Middle frontal gyrus (tissue), 1 donor: ENCODE measurements around the gene LSM3.

Source experiments
- DNase-seq: peaks from one replicate; pipeline ENCODE4 v3.0.0-alpha.2; 2015; ENCODE audit warnings: low spot score; ENCODE audit errors: extremely low spot score

LSM3 gene

DNA sequence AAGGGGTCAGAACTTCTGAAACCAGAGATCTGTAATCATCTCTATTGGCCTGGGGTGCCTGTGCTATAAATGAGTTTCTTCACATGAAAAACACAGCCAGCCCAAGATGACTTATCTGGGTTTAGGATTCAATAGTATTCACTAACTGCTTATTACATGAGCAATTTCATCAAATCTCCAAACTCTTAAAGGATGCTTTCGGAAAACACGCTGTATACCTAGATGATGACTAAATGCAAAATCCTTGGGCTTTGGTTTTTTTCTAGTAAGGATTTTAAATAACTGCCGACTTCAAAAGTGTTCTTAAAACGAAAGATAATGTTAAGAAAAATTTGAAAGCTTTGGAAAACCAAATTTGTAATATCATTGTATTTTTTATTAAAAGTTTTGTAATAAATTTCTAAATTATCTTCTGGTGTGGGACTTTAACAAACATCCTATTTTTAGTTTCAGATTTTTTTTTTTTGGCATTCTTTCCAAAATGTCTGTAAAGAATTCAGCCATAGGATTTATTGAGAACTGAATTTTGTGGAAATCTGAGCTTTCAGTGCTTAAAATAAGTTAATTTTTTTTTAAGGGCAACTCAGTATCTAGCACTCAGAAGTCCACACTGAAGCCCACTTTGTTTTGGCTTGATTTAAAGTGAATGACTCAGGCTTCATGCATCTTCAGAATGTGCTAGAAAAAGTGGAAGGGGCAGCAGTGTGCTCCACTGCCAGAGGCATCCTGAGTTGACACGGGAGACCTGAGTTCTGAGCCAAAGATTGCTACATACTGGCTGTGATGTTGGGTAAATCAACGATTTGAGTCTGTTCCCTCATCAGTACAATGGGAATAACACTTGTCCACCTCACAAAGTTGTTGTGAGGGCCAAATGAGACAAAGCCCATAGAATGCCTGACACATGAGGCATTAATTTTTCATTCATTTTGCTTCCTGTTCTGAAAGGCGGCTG, 35.1 kb upstream of the LSM3 start:
- DNase-seq, result no peak

DNA sequence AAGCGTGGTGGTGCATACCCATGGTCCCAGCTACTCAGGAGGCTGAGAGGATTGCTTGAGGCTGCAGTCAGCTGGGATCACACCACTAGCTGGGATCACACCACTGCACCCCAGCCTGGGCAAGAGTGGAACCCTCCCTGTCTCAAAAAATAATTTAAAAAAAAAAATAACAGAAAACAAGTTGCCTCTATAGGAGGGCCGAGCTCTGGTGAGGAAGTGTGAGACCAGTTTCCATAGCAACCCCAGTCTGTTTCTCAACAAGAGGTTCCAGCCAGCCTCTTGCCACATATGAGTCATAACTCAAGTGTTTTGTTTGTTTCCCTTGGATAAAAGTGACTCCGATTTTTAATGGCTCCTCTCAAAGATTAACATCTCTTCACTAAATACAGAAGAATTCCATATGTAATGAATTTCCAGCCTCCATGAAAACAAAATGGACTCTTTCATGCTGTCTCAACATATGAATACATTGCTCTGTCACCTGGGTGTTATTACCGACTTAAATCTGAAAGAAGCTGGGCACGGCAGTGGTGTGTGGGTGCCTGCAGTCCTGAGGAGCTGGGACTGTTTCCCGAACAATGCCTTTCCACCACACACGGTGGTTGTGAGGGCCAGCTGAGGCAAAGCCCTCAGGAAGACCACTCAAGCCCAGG, 34.1 kb upstream of the LSM3 start:
- peak; percentile 69 for DNase-seq

DNA sequence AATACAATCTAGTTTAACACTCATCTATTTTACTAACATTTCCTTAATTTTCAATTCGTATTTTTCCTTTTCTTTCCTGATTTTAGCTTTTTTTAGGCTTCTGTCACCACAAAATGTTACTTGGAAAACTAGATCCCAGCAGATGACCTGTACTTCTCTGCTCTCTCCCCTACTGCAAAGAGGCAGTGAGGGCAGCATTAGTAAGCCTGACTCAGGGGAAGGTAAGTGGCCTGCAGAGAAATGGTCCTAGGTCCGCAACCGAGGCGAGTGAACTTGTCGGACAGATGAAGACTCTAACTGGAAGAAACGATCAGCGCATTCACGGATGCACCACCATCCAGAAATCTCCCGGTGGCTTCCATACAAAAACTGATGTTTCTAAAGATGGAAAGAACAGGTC, 33.4 kb upstream of the LSM3 start:
- DNase-seq, result no peak

DNA sequence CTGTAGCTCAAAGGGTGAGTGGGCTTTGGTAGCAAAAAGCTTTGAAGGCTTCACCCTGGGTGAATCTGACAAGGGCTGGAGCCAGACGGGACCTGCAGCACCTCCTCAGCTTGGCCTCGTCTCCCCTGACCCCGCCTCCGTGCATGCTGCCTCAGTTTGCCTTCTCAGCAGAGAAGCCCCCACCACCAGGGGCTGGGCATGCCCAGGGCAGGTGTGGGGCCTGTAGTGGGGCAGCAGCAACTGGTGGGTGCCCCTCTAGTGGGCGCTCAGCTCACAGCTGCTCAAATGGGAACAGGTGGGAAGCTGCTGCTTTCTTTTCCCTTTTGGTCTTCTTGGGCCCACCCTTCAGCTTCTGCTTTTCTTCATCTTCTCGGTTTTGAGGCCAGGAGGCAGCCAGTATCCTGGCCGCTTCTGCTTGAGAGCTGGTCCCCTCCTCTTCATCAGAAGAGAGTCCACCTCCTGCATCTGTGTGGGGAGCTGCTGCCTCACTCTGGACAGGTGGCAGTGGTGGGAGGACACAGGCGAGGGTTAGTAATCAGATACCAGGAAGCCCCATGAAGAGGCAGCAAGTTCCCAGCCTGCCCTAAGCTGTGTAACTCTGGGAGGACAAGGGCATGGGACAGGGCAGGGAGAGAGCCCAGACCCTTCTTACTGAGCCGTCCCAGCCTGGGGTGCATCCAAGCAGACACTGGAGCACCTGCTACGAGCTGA, 32.8 kb upstream of the LSM3 start:
- DNase-seq, result no peak

DNA sequence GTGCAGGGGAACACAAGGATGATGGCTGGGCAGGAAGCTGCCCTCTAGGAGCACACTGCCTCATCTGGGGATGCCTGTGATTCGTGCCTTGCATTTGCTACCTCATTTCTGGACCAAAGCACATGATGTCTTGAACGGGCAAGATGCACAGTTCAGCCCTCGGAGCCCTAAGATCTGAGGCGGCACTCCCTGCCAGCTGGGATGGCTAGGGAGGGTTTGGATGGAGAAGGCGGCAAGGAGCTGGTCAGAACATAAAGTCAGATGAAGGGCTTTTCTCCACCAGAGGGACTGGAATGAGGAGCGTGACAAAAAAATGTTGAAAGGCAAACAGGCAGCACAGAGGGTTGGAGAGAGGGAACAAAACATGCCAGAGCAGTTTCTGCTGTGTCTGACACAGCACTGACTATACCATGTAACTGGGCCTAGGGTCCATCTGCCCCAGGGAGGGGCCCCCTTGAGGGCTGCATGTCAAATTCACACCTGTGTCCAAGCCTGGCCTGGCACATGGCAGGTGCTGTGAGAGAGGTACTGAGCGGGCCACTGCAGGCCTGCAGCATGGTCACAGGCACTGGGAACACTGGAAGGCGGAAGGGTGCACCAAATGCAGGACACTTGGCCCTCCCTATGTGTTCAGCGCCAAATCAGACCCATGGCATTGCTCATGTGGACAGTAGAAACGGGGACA, 32.1 kb upstream of the LSM3 start:
- no peak for DNase-seq

DNA sequence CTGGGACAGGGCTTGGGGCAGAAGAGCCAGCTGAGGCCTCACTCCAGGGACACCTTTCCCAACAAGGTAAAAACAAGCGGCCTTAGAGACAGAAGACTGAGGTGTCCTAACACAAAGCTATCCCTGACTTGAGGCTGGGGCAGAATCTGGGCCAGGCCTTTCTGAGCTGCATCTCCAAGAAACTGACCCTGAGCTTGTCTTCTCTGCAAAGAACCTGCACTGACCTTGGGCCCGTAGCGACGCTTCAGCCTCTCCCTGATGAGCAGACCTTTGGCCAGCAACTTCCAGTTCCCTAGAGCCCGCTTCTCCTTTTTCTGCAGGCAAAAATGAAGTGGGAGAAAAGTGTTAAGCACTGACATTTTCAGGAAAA, 31.6 kb upstream of the LSM3 start:
- DNase-seq, result no peak

DNA sequence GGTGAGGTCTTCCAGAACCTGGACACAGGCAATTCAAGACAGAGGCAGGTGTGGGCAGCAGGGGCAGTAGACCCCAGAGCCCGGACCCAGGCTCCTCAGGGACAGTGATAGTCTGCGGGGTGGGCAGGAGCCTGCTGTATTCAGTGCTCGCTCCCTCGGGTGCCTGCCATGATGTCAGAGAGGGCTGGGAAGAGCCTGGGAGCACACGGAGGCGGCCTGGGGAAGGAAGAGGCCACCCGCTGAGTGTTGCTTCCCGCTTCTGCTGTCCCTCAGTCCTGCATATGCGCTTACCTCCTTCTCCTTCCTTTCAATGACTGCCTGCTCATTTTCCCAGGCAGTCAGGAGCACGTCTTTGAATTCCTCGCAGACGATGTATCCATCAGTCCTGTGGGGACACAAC, 31.0 kb upstream of the LSM3 start:
- DNase-seq, result no peak

DNA sequence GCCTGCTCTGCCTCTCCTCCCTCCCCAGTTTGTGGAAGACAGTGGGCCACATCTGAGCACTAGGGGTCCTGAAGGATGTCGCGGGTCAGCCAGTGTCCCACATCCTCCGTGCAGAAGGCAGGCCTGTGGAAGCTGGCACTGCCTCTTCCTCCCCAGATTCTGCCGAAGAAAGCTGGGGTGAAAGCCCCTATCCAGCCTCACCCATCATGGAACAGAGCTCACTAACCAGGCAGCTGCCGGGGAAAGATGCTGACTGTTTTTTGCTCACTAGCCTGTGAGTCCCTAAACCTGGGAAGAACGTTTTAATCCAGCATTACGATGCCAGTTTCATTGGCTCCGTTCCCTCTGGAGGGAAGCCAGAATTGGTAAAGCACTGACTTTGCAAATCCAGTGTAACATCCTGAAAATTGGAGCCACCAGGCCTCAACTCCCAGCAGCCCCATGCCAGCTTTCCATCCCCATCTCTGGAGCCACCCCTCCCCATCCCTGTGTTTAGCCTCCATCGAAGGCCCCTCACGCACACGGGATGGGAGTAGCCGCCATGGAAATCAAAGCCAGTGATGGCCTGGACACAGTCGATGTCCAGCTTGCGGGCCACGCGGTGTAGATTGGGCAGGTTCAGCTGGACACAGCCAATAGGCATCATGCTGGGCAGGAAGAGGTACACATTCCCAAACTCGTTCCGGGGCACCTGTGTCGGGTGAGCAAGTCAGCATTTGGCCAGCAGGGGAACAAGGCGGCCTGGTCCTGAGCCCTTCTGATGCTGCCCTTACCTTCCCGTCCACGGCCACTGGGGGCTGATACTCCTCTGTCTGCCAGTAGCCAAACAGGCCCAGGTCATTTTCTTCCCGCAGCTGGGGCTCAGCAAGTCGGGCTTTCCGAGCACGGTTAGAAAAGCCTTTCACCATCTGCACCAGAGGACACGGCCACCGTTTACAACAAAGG, 30.3 kb upstream of the LSM3 start:
- no peak for DNase-seq

DNA sequence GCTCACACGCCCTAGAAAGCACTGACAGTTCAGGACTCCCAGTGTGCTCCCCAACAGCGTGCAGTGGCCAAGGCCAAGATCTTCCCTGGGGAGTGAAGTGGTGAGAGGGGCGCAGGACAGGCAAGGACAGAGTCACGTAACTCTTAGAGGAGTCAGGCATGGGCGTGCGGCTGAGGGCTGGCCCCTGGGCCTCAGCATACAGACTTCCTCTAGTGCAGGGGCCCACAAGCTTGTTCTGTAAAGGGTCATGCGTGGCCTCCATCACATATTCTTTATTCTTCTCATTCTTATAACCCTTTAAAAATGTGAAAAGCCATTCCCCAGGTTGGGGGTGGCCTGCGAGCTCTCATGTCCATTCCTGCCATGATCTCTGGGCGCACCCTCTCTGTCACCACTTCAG, 28.5 kb upstream of the LSM3 start:
- DNase-seq, result no peak

DNA sequence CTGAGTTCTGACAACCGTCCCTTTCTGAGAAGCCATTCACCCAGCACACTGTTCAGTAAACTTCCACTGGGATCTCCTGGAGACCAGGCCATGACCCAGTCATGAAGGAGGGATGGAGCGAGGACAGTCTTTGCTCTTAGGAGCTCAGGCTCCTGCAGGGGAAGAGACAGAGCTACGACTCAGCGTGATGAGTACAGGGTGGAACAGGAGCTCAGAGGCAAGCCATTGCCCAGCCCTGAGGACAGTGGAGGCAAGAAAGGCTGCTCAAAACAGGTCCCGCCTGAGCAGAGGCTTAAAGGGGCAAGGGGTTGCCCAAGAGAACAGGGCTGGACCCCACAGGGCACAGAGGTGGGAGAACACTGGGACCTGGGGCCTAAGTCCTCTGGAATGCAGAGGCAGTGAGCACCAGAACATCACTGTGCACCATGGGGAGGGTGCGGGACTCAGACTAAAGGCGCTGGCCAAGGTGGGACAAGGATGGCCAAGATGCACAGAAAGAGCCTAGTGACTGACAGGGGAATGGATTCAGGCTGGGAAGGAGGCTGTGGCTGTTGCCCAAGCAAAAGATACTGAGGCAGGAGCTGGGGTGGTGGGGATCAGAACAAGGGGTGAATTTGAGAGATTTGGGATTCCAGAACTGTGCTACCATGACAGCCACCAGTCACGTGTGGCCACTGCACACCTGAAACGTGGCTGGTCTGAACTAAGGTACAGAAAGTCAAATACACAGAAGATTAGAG, 28.0 kb upstream of the LSM3 start:
- no peak for DNase-seq

DNA sequence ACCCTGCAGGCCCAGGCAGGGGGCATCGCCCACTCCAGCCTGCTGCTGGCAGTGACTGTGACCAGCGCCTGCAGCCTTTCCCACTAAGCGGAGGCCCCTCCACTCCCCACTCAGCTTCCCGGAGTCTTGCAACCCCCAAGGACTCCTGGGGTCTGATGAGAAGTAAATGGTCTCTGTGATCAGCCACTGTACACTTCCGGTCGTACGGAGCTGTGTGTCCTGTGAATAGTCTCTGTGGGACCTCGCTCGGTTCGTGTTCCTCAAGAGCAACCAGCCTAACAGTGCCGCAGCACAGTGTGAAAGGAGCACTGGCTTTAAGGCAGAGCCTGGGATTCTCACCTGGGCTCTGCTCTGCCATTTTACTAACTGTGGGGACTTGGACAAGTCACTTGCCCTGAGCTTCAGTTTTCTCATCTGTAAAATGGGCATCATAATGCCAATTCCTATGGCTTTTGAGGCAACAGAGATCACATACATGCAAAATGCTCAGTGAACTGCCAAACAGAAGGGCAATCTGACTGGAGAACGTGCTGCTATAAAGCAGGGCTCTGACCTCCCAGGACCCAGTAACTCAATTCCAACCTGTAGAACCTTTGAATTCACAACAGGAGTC, 27.0 kb upstream of the LSM3 start:
- no peak for DNase-seq

DNA sequence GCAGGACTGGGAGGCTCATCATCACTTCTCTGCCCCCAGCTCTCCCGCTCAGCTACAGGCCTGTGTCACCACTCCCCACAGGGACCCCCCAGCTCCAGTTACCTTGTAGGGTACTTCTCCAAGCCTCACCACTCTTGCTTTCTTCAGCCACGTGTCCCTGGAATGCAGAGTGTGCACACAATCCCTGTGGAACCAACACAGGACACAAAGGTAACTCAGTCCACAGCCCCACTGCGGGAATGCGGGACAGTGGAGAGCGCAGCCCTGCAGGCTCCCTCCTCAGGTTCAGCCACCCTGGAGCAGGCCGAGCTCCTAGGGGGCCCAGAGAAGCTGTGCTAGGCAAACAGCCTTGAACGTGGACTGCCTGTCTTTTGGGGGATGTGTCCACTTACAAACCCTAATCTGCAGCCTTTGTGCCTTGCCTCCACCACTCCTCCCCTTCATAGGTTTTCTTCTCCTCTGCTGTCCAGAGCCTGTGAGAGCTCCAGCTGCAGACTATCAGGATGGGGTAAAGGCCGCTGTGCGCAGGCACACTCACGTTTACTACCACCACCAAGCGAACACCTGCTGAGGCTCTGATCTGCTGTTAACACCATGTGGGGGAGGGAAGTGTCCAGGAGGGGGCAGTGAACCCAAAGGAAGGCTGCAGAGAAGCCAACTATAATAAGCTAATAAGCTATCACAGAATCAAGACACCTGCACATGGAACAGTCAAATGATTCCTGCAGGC, 26.2 kb upstream of the LSM3 start:
- no peak for DNase-seq

DNA sequence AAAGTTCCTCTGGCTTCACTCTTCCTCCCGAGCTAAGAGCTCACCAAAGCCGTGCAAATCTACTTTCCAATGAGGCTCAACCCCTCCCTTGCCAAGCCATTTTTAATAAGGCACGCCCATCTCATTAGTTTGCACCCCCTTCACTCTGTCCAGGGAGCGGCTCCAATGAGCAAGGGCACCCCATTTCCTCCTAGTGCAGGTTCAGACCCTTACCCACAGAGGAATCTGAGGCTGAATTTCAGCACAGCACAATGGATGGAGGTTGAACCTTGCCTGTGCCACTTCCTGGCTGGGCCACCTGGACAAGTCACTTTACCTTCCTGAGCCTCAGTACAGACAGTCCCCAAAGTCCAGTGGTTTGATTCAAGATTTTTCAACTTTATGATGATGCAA, 25.7 kb upstream of the LSM3 start:
- no peak for DNase-seq

DNA sequence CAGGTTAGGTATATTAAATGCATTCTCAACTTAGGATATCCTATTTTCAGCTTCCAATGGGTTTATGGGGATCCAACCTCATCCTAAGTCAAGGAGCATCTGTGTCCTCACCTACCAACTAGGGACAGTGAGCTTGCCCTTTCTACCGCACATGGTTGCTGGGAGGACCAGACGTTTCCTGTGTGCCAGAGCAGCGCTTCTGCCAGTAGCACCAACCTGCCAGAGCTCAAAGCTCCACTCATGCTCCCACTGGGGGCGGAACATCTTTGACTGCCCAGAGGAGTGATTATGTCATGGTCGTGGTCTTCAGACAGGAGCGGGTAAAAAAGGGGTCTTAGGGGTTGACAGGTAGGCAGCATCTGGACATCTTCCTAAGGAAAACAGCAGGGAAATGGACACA, 25.0 kb upstream of the LSM3 start:
- DNase-seq, result no peak

DNA sequence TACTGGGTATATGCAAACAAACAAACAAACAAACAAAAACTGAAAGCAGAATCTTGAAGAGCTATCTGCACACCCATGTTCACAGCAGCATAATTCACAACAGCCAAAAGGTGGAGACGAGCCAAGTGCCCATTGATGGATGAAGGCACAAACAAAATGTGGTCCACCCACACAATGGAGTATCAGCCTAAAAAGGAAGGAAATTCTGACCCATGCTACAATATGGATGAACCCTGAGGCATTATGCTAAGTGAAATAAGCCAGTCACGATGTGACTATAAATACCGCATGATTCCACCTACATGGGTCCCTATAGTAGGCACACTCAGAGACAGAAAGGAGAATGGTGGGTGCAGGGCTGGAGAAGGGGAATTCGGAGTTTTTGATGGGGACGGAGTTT, 24.3 kb upstream of the LSM3 start:
- no peak for DNase-seq

DNA sequence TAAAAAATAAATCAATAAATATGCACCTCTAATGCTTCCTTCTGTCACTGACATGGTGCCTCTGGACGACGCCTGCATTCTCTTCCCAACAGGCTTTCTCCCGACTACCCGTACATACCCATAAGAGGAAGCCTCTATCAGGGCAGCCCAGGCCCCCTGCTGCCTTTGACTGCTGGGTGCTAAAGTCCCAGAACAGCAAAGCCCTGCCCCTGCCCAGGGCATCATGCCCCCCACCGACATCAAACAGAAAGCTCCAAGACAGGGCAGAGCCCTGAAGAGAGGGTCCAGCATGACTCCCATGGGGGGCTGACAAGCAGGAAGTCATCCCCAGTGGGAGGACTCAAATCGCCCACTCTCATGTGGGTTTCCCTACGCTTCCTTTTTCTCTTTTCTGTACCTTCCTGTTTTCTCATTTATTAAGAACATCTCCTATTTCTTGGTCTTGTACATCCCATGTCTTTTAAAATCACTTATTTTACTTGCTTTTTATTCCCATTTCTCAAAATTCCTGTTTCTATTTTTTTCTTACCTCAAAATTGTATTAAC, 23.6 kb upstream of the LSM3 start:
- no peak for DNase-seq

DNA sequence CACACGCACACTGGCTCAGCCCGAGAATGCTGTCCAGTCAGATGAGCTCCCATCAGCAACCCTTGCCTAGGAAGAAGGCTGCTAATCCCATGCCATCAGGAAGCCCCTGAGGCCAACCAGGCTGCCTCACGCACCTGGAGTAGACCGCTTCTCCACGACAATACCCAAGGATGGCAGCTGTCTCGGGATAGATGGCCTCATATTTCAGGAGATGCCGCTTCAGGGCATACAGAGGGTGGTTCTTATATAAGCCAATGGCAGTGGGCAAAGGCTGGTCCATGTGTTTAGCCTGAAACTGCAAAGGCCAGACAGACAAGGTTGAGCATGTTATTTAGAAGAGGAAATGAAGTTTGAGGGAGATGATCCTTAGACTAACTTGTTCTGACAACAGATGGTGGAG, 22.4 kb upstream of the LSM3 start:
- no peak for DNase-seq

DNA sequence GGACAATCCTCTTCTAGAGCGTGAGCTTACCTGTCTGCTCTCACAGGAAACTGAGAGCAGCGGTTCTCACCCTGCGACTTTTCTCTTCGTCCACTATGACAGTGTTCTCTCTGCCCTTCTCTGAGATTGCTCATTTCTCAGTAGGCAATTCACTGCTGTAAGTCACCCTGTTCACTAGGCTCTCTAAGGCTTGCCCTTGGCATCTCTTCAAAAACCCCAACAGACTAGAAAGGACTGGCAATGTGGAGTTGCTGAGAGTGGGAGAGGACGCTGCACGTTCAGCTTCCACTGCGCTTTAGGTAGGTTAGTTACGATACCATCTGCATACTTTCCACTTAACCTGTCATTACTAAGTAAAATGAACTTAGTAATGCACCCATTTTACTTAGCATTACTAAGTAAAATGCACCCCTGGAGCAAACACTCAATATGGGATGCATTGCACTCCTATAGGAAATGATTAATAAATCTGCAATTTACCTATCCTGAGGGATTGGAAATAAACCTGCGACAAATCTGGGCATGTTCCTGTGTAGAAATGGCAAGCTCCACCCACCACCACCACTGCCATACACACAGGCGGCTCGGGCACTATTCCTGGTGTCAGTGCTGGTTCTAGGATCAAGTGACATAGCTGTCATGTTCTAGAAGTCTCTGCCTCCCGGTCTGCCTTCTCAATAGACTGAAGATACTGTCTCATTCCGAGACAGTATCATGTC, 21.6 kb upstream of the LSM3 start:
- no peak for DNase-seq
